GM18498 (cell line): Measurements from ENCODE around the gene UBTD1.
"Not testable (repeated sequence)": the region's sequence is repeated elsewhere in the genome, so short reads cannot be mapped to it uniquely, and the experiment has no call there.

Experiments used
- ATAC-seq: cut with Tn5 transposase; IDR thresholded peaks from one replicate; pipeline ENCODE4 v1.9.1; 2021; ENCODE audit warnings: mild to moderate bottlenecking, moderate library complexity; ENCODE audit not compliant: unreplicated experiment

Gene UBTD1

DNA sequence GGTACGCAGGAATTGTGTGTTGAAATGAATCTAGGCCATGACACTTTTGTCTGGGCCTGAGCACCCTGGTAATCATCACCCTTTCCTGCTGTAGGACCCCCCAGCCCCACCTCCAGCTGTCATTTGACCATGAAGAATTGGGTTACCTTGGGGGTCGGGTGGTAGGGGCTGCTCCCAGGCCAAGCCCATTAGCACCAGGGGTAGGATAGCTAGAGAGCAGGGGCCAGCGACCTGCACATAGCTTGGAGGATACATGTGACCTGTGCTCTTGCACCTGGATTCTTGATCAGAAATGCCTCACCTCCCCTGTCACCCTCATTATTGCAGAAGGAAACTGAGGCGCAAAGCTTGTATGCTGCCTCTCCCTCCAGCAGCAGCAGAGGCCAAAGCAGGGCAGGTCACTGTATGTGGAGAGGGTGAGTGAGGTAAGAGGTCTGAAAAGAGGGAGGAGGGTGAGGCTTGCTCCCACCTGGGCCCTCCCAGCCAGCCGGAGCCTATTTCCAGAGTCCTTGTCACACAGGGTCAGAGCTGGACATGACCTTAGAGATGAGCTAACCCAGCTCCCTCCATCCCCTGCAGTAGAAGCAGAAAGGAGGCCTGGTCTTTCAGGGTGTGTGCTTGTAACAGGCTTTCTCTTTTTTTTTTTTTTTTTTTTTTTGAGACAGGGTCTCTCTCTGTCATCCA is 38.6 kb downstream of the UBTD1 start:
- ATAC-seq: no peak

GRCh38 chr10:97538411-97538810 is 39.7 kb downstream of the UBTD1 start:
- no peak for ATAC-seq

DNA sequence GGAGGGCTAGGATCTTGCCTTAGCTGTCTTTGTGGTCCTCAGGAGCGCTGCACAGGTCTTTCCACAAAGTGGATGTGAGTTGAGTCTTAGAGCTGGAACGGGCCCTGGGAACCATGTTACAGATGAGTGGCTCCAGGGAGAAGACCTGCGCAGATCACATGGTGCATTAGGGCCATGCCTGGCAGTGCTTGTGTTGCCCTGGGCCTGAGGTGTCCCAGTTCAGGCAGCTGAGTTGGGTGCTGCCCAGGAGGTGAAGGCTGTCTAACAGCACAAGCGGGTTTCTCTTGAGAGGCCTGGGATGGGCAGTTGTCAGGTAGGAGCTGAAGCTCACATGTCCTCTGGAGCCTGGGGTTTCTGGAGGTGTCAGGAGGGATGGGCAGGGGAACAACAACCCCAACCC is 40.1 kb downstream of the UBTD1 start:
- no peak for ATAC-seq

DNA sequence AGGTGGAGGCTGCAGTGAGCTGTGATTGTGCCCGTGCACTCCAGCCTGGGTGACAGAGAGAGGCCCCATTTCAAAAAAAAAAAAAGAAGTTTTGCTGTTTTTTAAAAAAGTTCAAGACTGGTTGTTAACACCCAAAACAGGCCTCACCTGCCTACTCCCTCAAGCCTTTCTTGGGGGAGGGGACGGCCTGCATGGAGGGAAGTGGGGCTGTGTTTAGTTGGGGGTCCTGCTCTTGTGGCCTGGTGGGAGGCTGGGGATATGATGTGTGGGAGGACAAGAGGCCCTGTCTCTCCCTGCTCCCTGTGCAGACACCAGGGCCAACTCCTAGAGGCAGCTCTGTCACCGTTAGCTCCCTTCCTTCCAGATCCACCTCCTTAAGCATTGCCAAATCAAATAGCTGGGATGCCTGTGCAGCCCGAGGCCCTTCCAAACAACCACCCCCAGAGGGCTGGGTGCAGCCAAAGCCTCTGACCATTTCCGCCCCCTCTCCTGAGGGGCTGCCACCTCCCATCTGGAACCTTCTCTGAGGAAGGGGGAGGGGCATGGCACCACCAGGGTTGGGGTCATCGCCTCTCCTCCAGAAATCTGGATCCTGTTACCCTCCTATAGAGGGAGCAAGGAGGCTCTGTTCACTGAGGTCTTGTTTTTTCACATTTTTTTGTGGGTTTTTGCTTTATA is 40.9 kb downstream of the UBTD1 start:
- ATAC-seq: no peak

- ATAC-seq: no peak
Observed at GRCh38 chr10:97540669-97541500, 42.2 kb downstream of the UBTD1 start.

GRCh38 chr10:97542169-97543024 is 43.7 kb downstream of the UBTD1 start:
- ATAC-seq: no peak

DNA sequence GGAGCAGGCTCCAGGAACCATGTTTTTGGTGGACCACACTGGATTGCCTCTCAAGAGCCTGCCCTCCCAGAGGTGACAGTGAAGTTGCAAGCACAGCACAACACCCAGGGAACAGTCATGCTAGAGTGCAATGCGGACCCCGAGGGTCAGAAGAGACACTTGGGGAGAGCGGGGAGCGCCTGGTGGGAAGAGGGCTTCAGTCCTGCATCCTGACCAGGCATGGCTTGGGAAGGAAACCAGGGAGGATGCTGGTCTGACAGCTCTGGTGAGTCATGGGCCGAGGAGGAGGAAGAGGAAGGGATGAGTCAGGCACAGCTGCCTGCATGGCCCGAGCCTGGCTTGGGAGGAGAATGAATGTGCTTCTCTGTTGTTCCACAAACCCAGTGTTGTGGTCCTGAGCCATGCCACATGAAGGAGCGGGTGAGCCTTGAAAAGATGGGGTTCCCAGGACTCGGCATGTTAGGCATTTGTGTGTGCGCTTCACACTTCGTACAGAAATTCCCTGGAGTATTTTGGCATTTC is 44.4 kb downstream of the UBTD1 start:
- ATAC-seq: no peak

DNA sequence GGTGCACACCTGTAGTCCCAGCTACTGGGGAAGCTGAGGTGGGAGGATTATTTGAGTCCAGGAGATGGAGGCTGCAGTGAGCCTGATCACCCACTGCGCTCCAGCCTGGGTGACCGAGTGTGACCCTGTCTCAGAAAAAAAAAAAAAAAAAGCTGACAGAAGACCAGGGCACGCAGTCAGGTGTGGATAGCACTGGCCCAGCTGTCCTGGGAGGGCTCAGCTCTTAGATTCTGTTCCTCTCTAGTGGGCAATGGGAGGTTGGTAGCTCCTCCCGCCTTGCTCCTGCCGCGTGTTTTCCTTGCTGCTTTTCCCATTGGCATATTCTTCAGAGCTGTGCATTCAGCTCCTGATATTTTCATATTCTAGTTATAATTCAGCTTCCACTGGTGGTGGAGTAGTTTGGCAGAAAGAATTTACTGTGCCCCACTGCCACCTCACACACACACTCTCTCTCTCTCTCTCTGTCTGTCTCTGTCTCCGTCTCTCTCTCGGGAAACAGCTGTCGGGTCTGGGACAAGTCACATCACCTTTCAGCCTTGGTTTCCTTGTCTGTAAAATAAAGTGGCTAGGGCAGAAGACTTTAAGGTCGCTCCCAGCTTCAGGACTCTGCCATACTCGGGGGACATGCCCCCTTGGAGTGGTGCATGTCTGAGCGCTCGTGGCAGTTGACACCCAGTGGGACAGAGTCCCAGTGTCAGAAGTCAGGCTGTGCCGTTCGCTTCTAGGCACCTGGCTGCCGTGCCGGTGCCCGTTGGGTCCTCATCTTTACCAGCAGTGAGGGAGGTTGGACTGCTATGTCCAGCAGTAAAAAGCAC is 47.9 kb downstream of the UBTD1 start:
- ATAC-seq: no peak

DNA sequence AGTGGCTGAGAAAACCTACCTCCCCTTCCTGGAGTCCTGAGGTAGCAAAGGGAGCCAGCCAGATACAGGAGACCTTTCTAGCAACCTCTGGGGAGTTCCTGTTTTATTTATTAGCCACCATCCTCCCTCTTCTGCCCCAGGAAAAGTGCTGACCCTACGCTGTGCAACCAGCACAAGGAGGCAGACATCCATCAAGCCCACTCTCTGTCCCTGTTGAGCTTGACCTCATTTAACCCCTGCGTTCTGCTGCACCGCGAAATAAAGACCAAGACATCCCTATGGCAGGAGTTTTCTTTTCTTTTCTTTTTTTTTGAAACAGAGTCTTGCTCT is 48.5 kb downstream of the UBTD1 start:
- ATAC-seq: no peak

DNA sequence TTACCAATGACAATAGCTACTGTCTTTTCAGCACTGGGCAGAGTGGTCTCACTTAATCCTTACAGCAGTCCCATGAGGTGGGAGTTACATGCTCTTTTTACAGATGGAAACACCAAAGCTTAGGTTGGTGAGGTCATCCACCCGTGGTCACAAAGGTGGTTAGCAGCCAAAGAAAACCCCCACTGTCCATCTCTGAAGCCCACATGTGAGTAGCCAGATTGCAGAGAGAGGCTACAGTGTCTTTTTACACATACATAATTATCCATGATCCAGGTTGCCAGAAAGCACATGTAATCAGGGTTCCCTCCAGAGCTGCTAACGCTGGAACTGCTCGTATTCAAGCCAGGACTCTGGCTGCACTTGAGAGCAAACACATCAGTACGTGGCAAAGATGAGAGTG is 49.2 kb downstream of the UBTD1 start:
- ATAC-seq: no peak

- no peak for ATAC-seq
Observed at GRCh38 chr10:97548828-97549455, 50.2 kb downstream of the UBTD1 start.

DNA sequence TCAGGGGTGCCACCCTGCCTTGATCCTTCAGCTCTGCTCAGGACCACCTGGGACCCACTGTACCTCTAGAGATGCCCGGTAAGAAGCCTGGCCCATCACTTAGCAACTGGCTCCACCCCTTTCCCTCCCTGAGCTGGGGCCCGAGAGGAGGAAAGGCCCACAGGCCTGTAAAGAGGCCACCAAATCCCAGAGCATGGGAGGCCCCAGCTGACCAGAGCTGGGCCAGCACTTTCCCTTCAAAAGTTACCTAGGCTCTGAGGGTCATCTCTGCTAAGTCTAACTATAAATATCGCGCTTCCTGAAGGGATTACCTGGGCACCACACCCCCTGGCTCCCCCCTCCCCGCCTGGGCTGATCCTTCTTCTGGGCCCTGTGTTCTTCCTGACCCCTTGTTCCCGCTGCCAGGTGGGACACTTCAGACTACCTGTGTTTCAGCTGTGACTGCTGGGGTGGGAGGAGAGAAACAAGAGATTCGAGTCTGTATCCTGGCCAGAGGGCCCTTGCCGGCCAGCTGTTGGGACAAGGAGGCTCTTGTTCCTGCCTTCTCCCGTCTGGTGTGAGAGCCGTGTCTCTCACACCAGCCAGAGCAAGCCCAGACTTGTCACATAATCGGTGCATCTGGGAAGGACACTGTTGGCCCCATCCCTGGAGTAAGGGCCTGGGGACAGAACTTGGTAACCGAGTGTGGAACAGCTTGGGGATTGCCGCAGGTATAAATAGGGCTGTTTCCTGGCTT is 51.0 kb downstream of the UBTD1 start:
- ATAC-seq: no peak

DNA sequence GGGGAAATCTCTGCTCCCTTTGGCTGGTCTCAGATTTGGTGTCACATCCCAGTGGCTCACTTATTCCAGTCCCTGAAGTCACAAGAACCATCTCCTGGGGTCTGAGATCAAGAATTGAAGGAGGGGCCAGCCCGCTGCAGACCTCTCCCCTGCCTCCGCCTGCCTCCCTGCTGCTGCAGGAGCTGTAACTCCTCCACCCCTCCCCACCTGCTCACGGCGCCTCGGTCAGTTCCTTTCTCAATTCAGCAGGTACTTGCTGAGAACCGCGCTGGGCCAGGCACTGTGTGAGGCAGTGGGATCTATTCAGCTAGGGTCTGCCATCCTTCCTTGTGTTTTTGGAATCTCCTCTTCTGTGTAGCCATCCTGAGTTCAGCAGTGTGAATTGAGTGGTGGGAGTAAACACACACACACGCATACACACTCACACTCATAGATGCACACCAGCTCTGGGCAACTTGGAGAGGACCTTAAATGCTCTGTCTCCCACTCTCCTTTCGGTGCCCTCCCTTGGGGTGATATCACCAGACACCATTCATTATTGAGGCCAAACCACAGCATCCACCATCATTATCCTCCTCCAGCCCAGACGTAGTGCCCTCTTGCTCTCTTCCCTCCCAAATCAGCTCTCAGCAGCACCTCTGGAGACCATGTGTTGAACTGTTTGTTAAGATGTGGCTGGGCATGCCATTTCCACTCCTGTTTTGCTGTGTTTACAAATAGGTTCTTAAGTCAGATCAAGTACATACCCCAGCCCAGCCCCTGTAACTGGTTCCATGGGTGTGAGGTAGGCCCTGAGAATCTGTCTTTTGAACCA is 51.8 kb downstream of the UBTD1 start:
- no peak for ATAC-seq

DNA sequence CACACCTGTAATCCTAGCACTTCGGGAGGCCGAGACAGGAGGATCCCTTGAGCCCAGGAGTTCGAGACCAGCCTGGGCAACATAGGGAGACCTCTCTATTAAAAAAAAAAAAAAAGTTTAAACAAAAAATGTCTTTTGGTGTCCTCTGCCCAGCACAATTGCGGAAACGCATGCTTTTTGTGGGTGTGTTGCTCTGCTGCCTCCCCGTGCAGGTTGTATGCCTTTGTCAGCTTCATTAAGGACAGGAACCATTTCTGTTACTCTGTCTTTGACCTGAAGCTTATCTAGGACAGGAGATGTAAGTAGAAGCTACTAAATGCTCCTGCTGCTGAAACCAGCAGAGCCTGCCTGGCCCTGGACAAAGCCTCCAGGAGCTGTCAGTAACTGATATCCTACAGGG is 52.5 kb downstream of the UBTD1 start:
- ATAC-seq: no peak

DNA sequence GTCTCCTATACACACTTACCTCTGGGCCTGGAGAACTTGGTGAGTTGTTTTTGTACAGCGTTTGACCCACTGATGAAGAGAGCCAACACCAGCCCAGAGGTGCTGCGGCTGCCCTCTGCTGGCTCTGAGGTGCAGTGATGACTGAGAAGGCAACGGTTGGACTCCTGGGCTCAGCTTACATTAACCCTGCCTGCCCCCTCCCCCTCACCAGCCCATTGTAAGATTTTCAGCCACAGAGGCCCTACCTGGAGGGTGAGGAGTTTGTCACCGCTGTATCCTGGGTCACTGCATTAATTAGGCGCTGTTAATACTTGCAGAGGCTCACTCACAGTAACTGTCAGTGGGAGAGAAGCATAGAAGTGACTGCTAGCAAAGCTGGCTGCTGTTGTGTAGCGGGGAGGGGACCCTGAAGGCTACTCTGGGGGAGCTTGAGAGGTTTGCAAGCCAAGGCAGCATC is 54.9 kb downstream of the UBTD1 start:
- peak; percentile 87 for ATAC-seq

- not testable (repeated sequence) for ATAC-seq
Observed at GRCh38 chr10:97554336-97554735, 55.6 kb downstream of the UBTD1 start.

DNA sequence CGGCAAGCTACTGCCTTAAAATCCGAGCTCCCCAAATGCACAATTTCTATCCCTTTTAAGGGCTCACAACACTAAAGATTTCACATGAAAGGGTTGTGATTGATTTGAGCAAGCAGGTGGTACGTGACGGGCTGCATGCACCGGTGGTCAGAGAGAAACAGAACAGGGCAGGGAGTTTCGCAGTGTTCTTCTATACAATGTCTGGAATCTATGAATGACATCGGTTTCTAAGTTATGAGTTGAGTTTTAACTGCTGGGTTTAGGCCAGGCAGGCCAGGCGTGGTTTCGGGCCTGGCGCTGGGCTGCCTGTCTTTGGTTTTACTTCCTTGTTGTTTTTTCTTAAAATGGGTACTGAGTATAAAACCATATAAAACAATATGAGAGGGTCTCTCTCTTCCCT is 56.8 kb downstream of the UBTD1 start:
- ATAC-seq: not testable (repeated sequence)
